Measurements from ENCODE around the gene ZBTB34.
"Not testable (repeated sequence)": the region's sequence is repeated elsewhere in the genome, so short reads cannot be mapped to it uniquely, and the experiment has no call there.

Gene ZBTB34

GRCh38 chr9:126813072-126813471 lies 47.4 kb upstream of the ZBTB34 start (continued):
- TF ChIP-seq PBX3 (CRISPR knock-in tag; IDR thresholded peaks at IDR 0.05), result no peak
- TF ChIP-seq KLF1 (tag by site-specific recombination; IDR thresholded peaks at IDR 0.05), result no peak
- TF ChIP-seq ZBTB48 (tag by site-specific recombination; IDR thresholded peaks at IDR 0.05), result no peak
- TF ChIP-seq ZNF341 (tag by site-specific recombination; IDR thresholded peaks at IDR 0.05; ENCODE audit: low read depth), result no peak

GRCh38 chr9:126814091-126814490 lies 46.3 kb upstream of the ZBTB34 start:
- H3K36me3 ChIP-seq (ENCODE audit: control insufficient read depth in 2 of 2, insufficient read depth in 1 of 2, low read length in 2 of 2), result peaks cover 24 to 61% of the 10 kb centered on the region in 2 experiments
- ChIA-PET CTCF (no interaction called here), POLR2A (no interaction called here)
- H3K9me3 ChIP-seq (ENCODE audit: control insufficient read depth, insufficient read depth, low read depth, low read length), result no peaks in the 10 kb centered on the region
- no peak overlapping the region for H3K4me3 ChIP-seq (ENCODE audit: low read depth, low read length)
- no peaks in the 10 kb centered on the region; the same call in 1 of the 2 replicates for H3K4me1 ChIP-seq (ENCODE audit: control insufficient read depth, insufficient read depth, low read length)
- H3K27ac ChIP-seq (ENCODE audit: extremely low read depth, low read depth, low read length), result no peak overlapping the region
- TF ChIP-seq, protein P1, sequence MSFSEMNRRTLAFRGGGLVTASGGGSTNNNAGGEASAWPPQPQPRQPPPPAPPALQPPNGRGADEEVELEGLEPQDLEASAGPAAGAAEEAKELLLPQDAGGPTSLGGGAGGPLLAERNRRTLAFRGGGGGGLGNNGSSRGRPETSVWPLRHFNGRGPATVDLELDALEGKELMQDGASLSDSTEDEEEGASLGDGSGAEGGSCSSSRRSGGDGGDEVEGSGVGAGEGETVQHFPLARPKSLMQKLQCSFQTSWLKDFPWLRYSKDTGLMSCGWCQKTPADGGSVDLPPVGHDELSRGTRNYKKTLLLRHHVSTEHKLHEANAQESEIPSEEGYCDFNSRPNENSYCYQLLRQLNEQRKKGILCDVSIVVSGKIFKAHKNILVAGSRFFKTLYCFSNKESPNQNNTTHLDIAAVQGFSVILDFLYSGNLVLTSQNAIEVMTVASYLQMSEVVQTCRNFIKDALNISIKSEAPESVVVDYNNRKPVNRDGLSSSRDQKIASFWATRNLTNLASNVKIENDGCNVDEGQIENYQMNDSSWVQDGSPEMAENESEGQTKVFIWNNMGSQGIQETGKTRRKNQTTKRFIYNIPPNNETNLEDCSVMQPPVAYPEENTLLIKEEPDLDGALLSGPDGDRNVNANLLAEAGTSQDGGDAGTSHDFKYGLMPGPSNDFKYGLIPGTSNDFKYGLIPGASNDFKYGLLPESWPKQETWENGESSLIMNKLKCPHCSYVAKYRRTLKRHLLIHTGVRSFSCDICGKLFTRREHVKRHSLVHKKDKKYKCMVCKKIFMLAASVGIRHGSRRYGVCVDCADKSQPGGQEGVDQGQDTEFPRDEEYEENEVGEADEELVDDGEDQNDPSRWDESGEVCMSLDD (tag by site-specific recombination; IDR thresholded peaks at IDR 0.05), result no peak
- TF ChIP-seq ZNF24 (tag by site-specific recombination; IDR thresholded peaks at IDR 0.05) (no peak), KLF10 (tag by site-specific recombination; IDR thresholded peaks at IDR 0.05) (no peak), ZEB2 (tag by site-specific recombination; IDR thresholded peaks at IDR 0.05) (no peak)
- TF ChIP-seq, protein P2, sequence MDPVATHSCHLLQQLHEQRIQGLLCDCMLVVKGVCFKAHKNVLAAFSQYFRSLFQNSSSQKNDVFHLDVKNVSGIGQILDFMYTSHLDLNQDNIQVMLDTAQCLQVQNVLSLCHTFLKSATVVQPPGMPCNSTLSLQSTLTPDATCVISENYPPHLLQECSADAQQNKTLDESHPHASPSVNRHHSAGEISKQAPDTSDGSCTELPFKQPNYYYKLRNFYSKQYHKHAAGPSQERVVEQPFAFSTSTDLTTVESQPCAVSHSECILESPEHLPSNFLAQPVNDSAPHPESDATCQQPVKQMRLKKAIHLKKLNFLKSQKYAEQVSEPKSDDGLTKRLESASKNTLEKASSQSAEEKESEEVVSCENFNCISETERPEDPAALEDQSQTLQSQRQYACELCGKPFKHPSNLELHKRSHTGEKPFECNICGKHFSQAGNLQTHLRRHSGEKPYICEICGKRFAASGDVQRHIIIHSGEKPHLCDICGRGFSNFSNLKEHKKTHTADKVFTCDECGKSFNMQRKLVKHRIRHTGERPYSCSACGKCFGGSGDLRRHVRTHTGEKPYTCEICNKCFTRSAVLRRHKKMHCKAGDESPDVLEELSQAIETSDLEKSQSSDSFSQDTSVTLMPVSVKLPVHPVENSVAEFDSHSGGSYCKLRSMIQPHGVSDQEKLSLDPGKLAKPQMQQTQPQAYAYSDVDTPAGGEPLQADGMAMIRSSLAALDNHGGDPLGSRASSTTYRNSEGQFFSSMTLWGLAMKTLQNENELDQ (tag by site-specific recombination; IDR thresholded peaks at IDR 0.05; ENCODE audit: low read depth), result no peak

DNA sequence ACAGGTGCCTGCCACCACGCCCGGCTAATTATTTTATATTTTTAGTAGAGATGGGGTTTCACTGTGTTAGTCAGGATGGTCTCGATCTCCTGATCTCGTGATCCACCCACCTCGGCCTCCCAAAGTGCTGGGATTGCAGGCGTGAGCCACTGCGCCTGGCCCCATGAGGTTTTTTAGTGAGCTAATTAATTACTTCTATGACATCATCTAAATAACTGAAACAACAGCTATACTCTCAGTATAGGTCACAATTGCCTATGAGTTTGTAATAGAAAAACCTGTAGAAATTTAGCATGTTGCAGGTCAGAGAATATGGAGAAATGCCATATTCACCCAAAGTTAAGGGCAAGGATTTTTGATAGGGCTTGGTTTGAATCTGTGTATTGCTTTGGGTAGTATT lies 42.8 kb upstream of the ZBTB34 start:
- TF ChIP-seq, protein P3, sequence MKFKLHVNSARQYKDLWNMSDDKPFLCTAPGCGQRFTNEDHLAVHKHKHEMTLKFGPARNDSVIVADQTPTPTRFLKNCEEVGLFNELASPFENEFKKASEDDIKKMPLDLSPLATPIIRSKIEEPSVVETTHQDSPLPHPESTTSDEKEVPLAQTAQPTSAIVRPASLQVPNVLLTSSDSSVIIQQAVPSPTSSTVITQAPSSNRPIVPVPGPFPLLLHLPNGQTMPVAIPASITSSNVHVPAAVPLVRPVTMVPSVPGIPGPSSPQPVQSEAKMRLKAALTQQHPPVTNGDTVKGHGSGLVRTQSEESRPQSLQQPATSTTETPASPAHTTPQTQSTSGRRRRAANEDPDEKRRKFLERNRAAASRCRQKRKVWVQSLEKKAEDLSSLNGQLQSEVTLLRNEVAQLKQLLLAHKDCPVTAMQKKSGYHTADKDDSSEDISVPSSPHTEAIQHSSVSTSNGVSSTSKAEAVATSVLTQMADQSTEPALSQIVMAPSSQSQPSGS (tag by site-specific recombination; IDR thresholded peaks at IDR 0.05; ENCODE audit: low read depth), result peak; percentile 63
- POLR2A ChIA-PET, result interaction anchor here (1.1 kb wide), 1 partner anchor 13 kb away, joined by 3 read pairs; the partner anchor contains the start of gene ZBTB43
- not testable (repeated sequence) for H3K27ac ChIP-seq (ENCODE audit: extremely low read depth, low read depth, low read length); H3K4me1 ChIP-seq (ENCODE audit: control insufficient read depth, insufficient read depth, low read length); H3K9me3 ChIP-seq (ENCODE audit: control insufficient read depth, insufficient read depth, low read depth, low read length); H3K4me3 ChIP-seq (ENCODE audit: low read depth, low read length)
- CTCF ChIA-PET, result interaction anchor here (0.7 kb wide), 1 partner anchor 840 kb away, joined by 3 read pairs; no protein-coding TSS in a partner anchor
- peaks cover 13 to 45% of the 10 kb centered on the region in 2 experiments for H3K36me3 ChIP-seq (ENCODE audit: control insufficient read depth in 2 of 2, insufficient read depth in 1 of 2, low read length in 2 of 2)

DNA sequence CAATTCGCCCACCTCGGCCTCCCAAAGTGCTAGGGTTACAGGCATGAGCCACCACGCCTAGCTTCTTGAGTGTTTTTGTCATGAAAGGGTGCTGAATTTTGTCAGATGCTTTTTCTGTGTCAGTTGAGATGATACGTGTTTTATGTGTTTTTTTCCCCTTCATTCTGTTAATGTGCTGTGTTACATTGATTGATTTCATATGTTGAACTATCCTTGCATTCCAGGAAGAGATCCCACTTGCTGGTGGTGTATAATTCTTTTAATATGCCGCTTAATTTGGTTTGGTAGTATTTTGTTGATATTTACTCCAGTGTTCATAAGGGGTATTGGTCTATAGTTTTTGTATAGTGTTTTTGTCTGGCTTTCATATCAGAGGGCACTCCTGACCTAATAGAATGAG lies 42.0 kb upstream of the ZBTB34 start:
- TF ChIP-seq SETDB1 (IDR thresholded peaks at IDR 0.05; ENCODE audit: insufficient read length, low read length) (peak; percentile 49), BCL6B (tag by site-specific recombination; IDR thresholded peaks at IDR 0.05) (no peak), ZNF600 (tag by site-specific recombination; IDR thresholded peaks at IDR 0.05) (no peak)
- CTCF ChIA-PET, result no interaction called here
- no peak overlapping the region for H3K4me3 ChIP-seq (ENCODE audit: low read depth, low read length)
- H3K9me3 ChIP-seq (ENCODE audit: control insufficient read depth, insufficient read depth, low read depth, low read length), result no peaks in the 10 kb centered on the region
- H3K36me3 ChIP-seq (ENCODE audit: control insufficient read depth in 2 of 2, insufficient read depth in 1 of 2, low read length in 2 of 2), result peaks cover 12 to 39% of the 10 kb centered on the region in 2 experiments
- H3K4me1 ChIP-seq (ENCODE audit: control insufficient read depth, insufficient read depth, low read length), result no peaks in the 10 kb centered on the region
- POLR2A ChIA-PET, result interaction anchor here (1.1 kb wide), 1 partner anchor 14 kb away, joined by 3 read pairs; the partner anchor contains the start of gene ZBTB43
- H3K27ac ChIP-seq (ENCODE audit: extremely low read depth, low read depth, low read length), result no peak overlapping the region

Data from HEK293 (cell line).